GM10847 (cell line): ENCODE results near the gene GLRA2.

ENCODE experiments used
- POLR2A ChIP-seq: IDR thresholded peaks from 2 replicates; pipeline ENCODE4 v1.6.1; 2011; ENCODE audit not compliant: insufficient read length; ENCODE audit errors: extremely low read depth

GLRA2 gene

GRCh38 chrX:14660970-14661369 lies 131.6 kb downstream of the GLRA2 start:
- TF ChIP-seq POLR2A = no peak

GRCh38 chrX:14670819-14671218 lies 141.5 kb downstream of the GLRA2 start:
- no peak for TF ChIP-seq POLR2A

GRCh38 chrX:14672611-14673172 lies 143.4 kb downstream of the GLRA2 start:
- no peak for TF ChIP-seq POLR2A

- no peak for TF ChIP-seq POLR2A
Observed at GRCh38 chrX:14673236-14673635, 143.9 kb downstream of the GLRA2 start.

- TF ChIP-seq POLR2A = no peak
Observed at GRCh38 chrX:14673764-14674163, 144.4 kb downstream of the GLRA2 start.

GRCh38 chrX:14675500-14675899 lies 146.2 kb downstream of the GLRA2 start:
- no peak for TF ChIP-seq POLR2A

- TF ChIP-seq POLR2A = no peak
Observed at GRCh38 chrX:14676431-14676830, 147.1 kb downstream of the GLRA2 start.

- TF ChIP-seq POLR2A = no peak
Observed at GRCh38 chrX:14690553-14690952, 161.2 kb downstream of the GLRA2 start.

- TF ChIP-seq POLR2A = no peak
Observed at GRCh38 chrX:14694611-14695010, 165.3 kb downstream of the GLRA2 start.

- TF ChIP-seq POLR2A = no peak
Observed at GRCh38 chrX:14697451-14697850, 168.1 kb downstream of the GLRA2 start.

GRCh38 chrX:14698790-14699189 lies 169.5 kb downstream of the GLRA2 start:
- TF ChIP-seq POLR2A = no peak

GRCh38 chrX:14700982-14701381 lies 171.6 kb downstream of the GLRA2 start:
- TF ChIP-seq POLR2A = no peak

GRCh38 chrX:14702145-14702544 lies 172.8 kb downstream of the GLRA2 start:
- TF ChIP-seq POLR2A = no peak

GRCh38 chrX:14712096-14712495 lies 182.8 kb downstream of the GLRA2 start:
- TF ChIP-seq POLR2A = no peak

GRCh38 chrX:14717949-14718348 lies 188.6 kb downstream of the GLRA2 start:
- TF ChIP-seq POLR2A = no peak

- no peak for TF ChIP-seq POLR2A
Observed at GRCh38 chrX:14718403-14718802, 189.1 kb downstream of the GLRA2 start.

GRCh38 chrX:14729058-14729457 lies 199.7 kb downstream of the GLRA2 start:
- TF ChIP-seq POLR2A = no peak
